B cell (primary cell): ENCODE data around the gene DEAF1. TPM values are rescaled to one million over a fixed set of nuclear protein-coding genes. Genes with fewer than 3 reads are reported as not detected.
A peak's percentile ranks its signal among the peaks of the same experiment; 100 is the strongest.

Experiments used
- ATAC-seq: fragments of 200-7000 bp; cut with Tn5 transposase; one replicate; pipeline ENCODE4 v1.10.0; 2021; ENCODE audit warnings: low read depth, mild to moderate bottlenecking, moderate number of reproducible peaks, moderate library complexity
- CTCF ChIA-PET: fragments of 350-600 bp; sonication (Branson Sonifier 250); formaldehyde crosslinking; loops from one replicate; lab custom pipeline; 2021; ENCODE audit warnings: antibody characterized with exemption, inconsistent platforms; lab: Charles Lee
- POLR2A ChIA-PET: fragments of 350-600 bp; sonication (Branson Sonifier 250); formaldehyde crosslinking; loops from one replicate; lab custom pipeline; 2021; ENCODE audit warnings: antibody characterized with exemption; lab: Charles Lee
- DNase-seq: peaks from one replicate; pipeline ENCODE4 v3.0.0; 2013
- H2AFZ ChIP-seq: 2 replicates; pipeline ENCODE4 v1.6.1; 2012; ENCODE audit warnings: mild to moderate bottlenecking, low read depth, low read length; ENCODE audit not compliant: insufficient read depth, poor library complexity, severe bottlenecking
- H3K27ac ChIP-seq, 2 donors: 1 replicate in 1 of 2; 2 replicates in 1 of 2; pipeline ENCODE4 v1.5.1; 2012 to 2013; ENCODE audit warnings: low read length in 2 of 2, mild to moderate bottlenecking in 2 of 2, moderate library complexity in 1 of 2
- H3K27me3 ChIP-seq, 4 experiments: fragments of 200-600 bp in 1 of 4; sonication (generic) in 1 of 4; replicated peaks in 1 of 4; 1 replicate in 2 of 4; 2 replicates in 2 of 4; pipeline versions ENCODE4 v1.6.1 to v1.7.0; 2013 to 2016; ENCODE audit warnings: low read length in 3 of 4, mild to moderate bottlenecking in 2 of 4, mixed read lengths in 1 of 4, moderate library complexity in 1 of 4; ENCODE audit not compliant: insufficient read depth in 4 of 4, control insufficient read depth in 3 of 4; ENCODE audit errors: control extremely low read depth in 1 of 4
- H3K36me3 ChIP-seq, 2 experiments: replicated peaks in 1 of 2; 1 replicate in 1 of 2; 2 replicates in 1 of 2; pipeline versions ENCODE4 v1.6.1 to v1.7.1; 2013; ENCODE audit warnings: low read length in 1 of 2; ENCODE audit not compliant: insufficient read depth in 2 of 2, control insufficient read depth in 1 of 2; ENCODE audit errors: control extremely low read depth in 1 of 2, extremely low read depth in 1 of 2
- H3K4me1 ChIP-seq, 2 donors: fragments of 200-600 bp in 1 of 2; sonication (generic) in 1 of 2; 1 replicate in 1 of 2; 2 replicates in 1 of 2; pipeline versions ENCODE4 v1.5.1 to v1.6.1; 2013 to 2017; ENCODE audit warnings: low read length in 2 of 2; ENCODE audit not compliant: control insufficient read depth in 2 of 2, insufficient read depth in 2 of 2
- H3K4me2 ChIP-seq: replicated peaks from 2 replicates; pipeline ENCODE3; 2012; ENCODE audit warnings: mild to moderate bottlenecking, low read depth, low read length; ENCODE audit not compliant: poor library complexity, severe bottlenecking
- H3K4me3 ChIP-seq, 5 experiments: fragments of 200-600 bp in 1 of 5; sonication (generic) in 1 of 5; 1 replicate in 3 of 5; 2 replicates in 2 of 5; pipeline versions ENCODE4 v1.5.1 to v1.7.0; 2011 to 2016; ENCODE audit warnings: low read length in 4 of 5, mild to moderate bottlenecking in 4 of 5, low read depth in 2 of 5, control low read depth in 1 of 5, moderate library complexity in 1 of 5; ENCODE audit not compliant: insufficient read depth in 1 of 5; ENCODE audit errors: control extremely low read depth in 1 of 5, extremely low read depth in 1 of 5
- H3K79me2 ChIP-seq: fragments of 200-600 bp; sonication (generic); one replicate; pipeline ENCODE4 v1.6.0; 2016; ENCODE audit warnings: low read length; ENCODE audit not compliant: control insufficient read depth, insufficient read depth
- H3K9ac ChIP-seq: fragments of 200-600 bp; sonication (generic); 2 replicates; pipeline ENCODE4 v1.6.1; 2017; ENCODE audit warnings: mild to moderate bottlenecking, low read length, moderate library complexity
- H3K9me3 ChIP-seq, 3 donors: one replicate each; pipeline versions ENCODE4 v1.6.1 to v1.7.1; 2013; ENCODE audit warnings: low read length in 2 of 3; ENCODE audit not compliant: control insufficient read depth in 2 of 3, insufficient read depth in 1 of 3; ENCODE audit errors: control extremely low read depth in 1 of 3
- H4K20me1 ChIP-seq: 2 replicates; pipeline ENCODE4 v1.6.0; 2012; ENCODE audit warnings: mild to moderate bottlenecking, low read length; ENCODE audit not compliant: insufficient read depth, control insufficient read depth, poor library complexity, severe bottlenecking
- H3K27ac Mint-ChIP-seq: one replicate; pipeline ENCODE4 v1.8.0; 2021; ENCODE audit warnings: mixed read lengths
- H3K27me3 Mint-ChIP-seq: one replicate; pipeline ENCODE4 v1.8.0; 2021; ENCODE audit warnings: mixed read lengths
- H3K4me1 Mint-ChIP-seq: one replicate; pipeline ENCODE4 v1.8.0; 2021; ENCODE audit warnings: mixed read lengths
- H3K4me3 Mint-ChIP-seq: one replicate; pipeline ENCODE4 v1.8.0; 2021; ENCODE audit warnings: mixed read lengths
- H3K9me3 Mint-ChIP-seq: one replicate; pipeline ENCODE4 v1.8.0; 2022; ENCODE audit warnings: mixed read lengths; ENCODE audit not compliant: insufficient read depth
- CTCF ChIP-seq: fragments of 200-600 bp; IDR thresholded peaks from one replicate; pipeline ENCODE4 v1.8.0; 2022; ENCODE audit warnings: antibody characterized with exemption, mild to moderate bottlenecking
- EZH2 ChIP-seq: IDR thresholded peaks from 2 replicates; pipeline ENCODE4 v1.6.1; 2012; ENCODE audit warnings: borderline replicate concordance, low read depth, mild to moderate bottlenecking, moderate library complexity, low read length; ENCODE audit not compliant: insufficient read depth, poor library complexity, severe bottlenecking
- WGBS: methylation state at CpG from one replicate; pipeline ENCODE4 v1.1.5; 2013; ENCODE audit warnings: missing lambda C conversion rate; ENCODE audit not compliant: insufficient coverage; 5-methylcytosine and 5-hydroxymethylcytosine counted together
- intact Hi-C: fragments of 100-400 bp; cut with micrococcal nuclease; formaldehyde crosslinking; loops from one replicate; pipeline ENCODE4 v1.10.0; 2022
- polyA plus RNA-seq: library from polyadenylated mRNA; depleted of rRNA; stranded (reverse); fragments of >200 nt; gene quantifications from 2 replicates; pipeline ENCODE4 v1.2.3, GENCODE V29; 2012
- total RNA-seq, 2 donors: library from RNA; stranded (reverse); fragments of 120-200 nt in 1 of 2; gene quantifications; 1 replicate in 1 of 2; 2 replicates in 1 of 2; pipeline versions ENCODE4 v1.2.3 to v1.2.4, GENCODE V29; 2013 to 2022

The DEAF1 gene
- total and polyA plus RNA-seq, 2 donors (not counting 1 experiment from before 2014, with no cell fraction given), result 31.8 to 53.6 TPM

DNA sequence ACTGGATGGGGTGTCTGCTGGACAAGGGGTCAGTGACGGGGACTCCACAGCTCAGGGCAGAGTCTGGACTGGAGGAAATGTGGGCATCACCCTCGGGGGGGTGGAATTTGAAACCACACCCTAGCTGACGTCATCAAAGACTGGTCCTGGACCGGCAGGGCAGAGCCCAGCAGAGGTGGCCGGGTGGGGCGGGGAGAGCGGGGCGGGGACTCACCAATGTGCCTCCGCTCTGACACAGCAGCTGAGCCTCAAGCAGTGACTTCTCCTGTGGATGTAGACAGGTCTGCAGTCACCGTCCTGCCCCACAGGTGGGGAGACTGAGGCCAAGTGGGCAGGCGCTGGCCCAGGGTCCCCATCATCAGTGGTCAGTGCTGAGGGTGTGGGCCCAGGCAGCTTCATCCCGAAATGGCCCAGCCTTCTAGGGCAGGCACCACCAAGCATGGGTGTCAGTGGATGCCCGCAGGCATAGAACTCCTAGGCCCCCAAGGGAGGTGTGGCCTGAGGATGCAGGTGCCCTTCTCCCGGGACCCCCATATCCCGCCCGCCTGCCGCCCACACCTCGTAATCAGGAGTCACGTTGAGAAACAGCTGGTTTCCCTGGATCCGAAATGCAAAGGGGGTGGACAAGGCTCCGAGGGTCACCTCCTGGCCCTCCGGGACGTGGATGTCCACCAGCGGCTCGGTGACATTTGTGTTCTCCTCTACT, 70.9 kb downstream of the DEAF1 start:
- ChIA-PET POLR2A (interaction anchor here (0.7 to 0.9 kb wide), 2 partner anchors 8 to 41 kb away, joined by 3 to 7 read pairs; partner anchors contain the start of gene IRF7), CTCF (no interaction called here)
- Histone ChIP-seq H3K79me2 (no peaks in the 10 kb centered on the region), H3K9me3 (peaks cover 0 to 8% (median 0%) of the 10 kb centered on the region in 3 donors), H3K27me3 (peaks cover 0 to 34% (median 11%) of the 10 kb centered on the region in 4 experiments), H3K4me3 (no peak overlapping the region), H3K27ac (no peak overlapping the region), H3K36me3 (no peaks in the 10 kb centered on the region), H3K4me2 (no peak overlapping the region), H2AFZ (no peak overlapping the region), H3K9ac (no peak overlapping the region), H4K20me1 (no peaks in the 10 kb centered on the region), H3K4me1 (peaks cover 18 to 20% of the 10 kb centered on the region in 2 donors)
- Mint-ChIP-seq H3K27ac (no peak overlapping the region), H3K4me3 (no peak overlapping the region), H3K9me3 (no peaks in the 10 kb centered on the region), H3K27me3 (peaks cover 21% of the 10 kb centered on the region), H3K4me1 (peaks cover 15% of the 10 kb centered on the region)
- peak; percentile 16 for DNase-seq
- 93% methylated on average over 24 of the region's 25 CpGs for WGBS
- intact Hi-C loops, result no loop called here
- TF ChIP-seq CTCF (no peak), EZH2 (no peak)
- ATAC-seq, result no peak

GRCh38 chr11:623349-623869, 71.6 kb downstream of the DEAF1 start:
- Histone ChIP-seq H3K9me3 (peaks cover 0 to 8% (median 0%) of the 10 kb centered on the region in 3 donors), H3K36me3 (no peaks in the 10 kb centered on the region), H3K4me2 (no peak overlapping the region), H3K4me1 (peaks cover 12 to 13% of the 10 kb centered on the region in 2 donors), H3K79me2 (no peaks in the 10 kb centered on the region), H3K9ac (no peak overlapping the region), H3K4me3 (no peak overlapping the region), H3K27ac (no peak overlapping the region), H3K27me3 (peaks cover 0 to 34% (median 11%) of the 10 kb centered on the region in 4 experiments), H4K20me1 (no peaks in the 10 kb centered on the region), H2AFZ (no peak overlapping the region)
- H3K4me1 Mint-ChIP-seq, result peaks cover 9% of the 10 kb centered on the region
- H3K4me3 Mint-ChIP-seq, result no peak overlapping the region
- ChIA-PET POLR2A (interaction anchor here (0.7 to 0.9 kb wide), 2 partner anchors 8 to 40 kb away, joined by 3 to 7 read pairs; partner anchors contain the start of gene IRF7), CTCF (no interaction called here)
- TF ChIP-seq EZH2 (no peak), CTCF (no peak)
- ATAC-seq (no peak), DNase-seq (no peak)
- H3K27me3 Mint-ChIP-seq, result peaks cover 13% of the 10 kb centered on the region
- 93% methylated on average over 15 of the region's 15 CpGs for WGBS
- no peaks in the 10 kb centered on the region for H3K9me3 Mint-ChIP-seq
- H3K27ac Mint-ChIP-seq, result no peak overlapping the region
- intact Hi-C loops, result no loop called here
